ENCODE results near the gene DENND1A. TPM values are rescaled to one million over a fixed set of nuclear protein-coding genes. Genes with fewer than 3 reads are reported as not detected.

The DENND1A gene
- total and polyA plus RNA-seq, 2 of the 13 experiments (the other 11 are each of a cell fraction or from before 2014, with no cell fraction given), result 14.8 to 30.1 TPM

DNA sequence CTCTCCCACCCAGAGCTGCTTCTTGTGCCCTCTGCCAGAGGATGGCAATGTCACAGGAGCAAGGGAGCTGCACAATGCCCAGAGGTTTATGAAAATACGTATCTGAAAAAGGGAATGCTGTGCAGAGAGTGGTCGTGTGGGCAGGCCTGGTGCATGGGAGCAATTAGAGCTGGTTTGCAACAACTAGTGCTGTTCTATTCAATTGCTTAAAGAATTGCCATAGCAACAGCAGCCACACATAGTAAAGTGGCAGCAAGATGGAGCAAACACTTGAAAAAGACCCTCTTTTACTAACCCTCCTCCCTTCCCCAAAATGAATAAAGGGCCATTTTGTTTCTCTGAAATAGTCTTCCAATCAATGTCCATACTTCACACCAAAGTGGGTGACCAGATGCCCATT, 407.7 kb downstream of the DENND1A start (continued):
- TF ChIP-seq, protein P1, sequence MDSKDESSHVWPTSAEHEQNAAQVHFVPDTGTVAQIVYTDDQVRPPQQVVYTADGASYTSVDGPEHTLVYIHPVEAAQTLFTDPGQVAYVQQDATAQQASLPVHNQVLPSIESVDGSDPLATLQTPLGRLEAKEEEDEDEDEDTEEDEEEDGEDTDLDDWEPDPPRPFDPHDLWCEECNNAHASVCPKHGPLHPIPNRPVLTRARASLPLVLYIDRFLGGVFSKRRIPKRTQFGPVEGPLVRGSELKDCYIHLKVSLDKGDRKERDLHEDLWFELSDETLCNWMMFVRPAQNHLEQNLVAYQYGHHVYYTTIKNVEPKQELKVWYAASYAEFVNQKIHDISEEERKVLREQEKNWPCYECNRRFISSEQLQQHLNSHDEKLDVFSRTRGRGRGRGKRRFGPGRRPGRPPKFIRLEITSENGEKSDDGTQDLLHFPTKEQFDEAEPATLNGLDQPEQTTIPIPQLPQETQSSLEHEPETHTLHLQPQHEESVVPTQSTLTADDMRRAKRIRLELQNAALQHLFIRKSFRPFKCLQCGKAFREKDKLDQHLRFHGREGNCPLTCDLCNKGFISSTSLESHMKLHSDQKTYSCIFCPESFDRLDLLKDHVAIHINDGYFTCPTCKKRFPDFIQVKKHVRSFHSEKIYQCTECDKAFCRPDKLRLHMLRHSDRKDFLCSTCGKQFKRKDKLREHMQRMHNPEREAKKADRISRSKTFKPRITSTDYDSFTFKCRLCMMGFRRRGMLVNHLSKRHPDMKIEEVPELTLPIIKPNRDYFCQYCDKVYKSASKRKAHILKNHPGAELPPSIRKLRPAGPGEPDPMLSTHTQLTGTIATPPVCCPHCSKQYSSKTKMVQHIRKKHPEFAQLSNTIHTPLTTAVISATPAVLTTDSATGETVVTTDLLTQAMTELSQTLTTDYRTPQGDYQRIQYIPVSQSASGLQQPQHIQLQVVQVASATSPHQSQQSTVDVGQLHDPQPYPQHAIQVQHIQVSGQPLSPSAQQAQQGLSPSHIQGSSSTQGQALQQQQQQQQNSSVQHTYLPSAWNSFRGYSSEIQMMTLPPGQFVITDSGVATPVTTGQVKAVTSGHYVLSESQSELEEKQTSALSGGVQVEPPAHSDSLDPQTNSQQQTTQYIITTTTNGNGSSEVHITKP (CRISPR knock-in tag; IDR thresholded peaks at IDR 0.05; ENCODE audit: low read depth), result no peak
- TF ChIP-seq, protein P2, sequence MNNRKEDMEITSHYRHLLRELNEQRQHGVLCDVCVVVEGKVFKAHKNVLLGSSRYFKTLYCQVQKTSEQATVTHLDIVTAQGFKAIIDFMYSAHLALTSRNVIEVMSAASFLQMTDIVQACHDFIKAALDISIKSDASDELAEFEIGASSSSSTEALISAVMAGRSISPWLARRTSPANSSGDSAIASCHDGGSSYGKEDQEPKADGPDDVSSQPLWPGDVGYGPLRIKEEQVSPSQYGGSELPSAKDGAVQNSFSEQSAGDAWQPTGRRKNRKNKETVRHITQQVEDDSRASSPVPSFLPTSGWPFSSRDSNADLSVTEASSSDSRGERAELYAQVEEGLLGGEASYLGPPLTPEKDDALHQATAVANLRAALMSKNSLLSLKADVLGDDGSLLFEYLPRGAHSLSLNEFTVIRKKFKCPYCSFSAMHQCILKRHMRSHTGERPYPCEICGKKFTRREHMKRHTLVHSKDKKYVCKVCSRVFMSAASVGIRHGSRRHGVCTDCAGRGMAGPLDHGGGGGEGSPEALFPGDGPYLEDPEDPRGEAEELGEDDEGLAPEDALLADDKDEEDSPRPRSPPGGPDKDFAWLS (CRISPR knock-in tag; IDR thresholded peaks at IDR 0.05; ENCODE audit: borderline replicate concordance), result no peak
- TF ChIP-seq MBD4 (IDR thresholded peaks at IDR 0.05; ENCODE audit: borderline replicate concordance, low read length), result no peak
- TF ChIP-seq, protein P3, sequence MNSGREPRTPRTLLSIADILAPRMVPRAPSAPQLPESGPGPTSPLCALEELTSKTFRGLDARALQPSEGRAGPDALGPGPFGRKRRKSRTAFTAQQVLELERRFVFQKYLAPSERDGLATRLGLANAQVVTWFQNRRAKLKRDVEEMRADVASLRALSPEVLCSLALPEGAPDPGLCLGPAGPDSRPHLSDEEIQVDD (CRISPR knock-in tag; IDR thresholded peaks at IDR 0.05; ENCODE audit: borderline replicate concordance), result no peak
- no peak for TF ChIP-seq HOXD1 (CRISPR knock-in tag; IDR thresholded peaks at IDR 0.05)

DNA sequence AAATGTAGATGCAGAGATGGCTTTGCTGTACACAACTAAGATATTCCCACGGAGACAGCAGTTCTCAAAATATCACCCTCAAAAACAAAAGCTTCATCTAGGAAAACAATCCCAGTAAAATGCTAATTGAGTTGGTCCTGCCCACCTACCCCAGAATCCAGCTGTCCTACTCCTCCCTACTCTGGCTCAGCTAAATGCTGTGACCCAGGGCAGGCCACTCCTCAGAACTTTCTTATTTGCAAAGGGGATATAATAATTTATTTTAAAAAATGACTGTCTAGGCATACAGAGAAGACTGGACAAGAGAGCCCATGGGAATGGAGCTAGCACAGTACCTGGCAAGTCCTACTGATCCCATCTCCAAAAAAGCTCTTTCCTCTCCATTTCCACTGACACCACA, 411.6 kb downstream of the DENND1A start:
- WGBS (ENCODE audit: low lambda C conversion rate), result 33% methylated on average over 1 of the region's 1 CpG
- ChIA-PET POLR2A (no interaction called here), CTCF (ENCODE audit: low intra/inter-chr PET ratio, low total read pairs) (no interaction called here)
- H2AFZ ChIP-seq (ENCODE audit: low read length), result no peak overlapping the region
- H3K4me1 ChIP-seq (ENCODE audit: insufficient read depth, low read length), result no peaks in the 10 kb centered on the region
- no peak overlapping the region for H3K4me2 ChIP-seq (ENCODE audit: low read depth, low read length)
- intact Hi-C loops (cut with micrococcal nuclease; ENCODE audit: unreplicated experiment) (no loop called here), in situ Hi-C loops (cut with HindIII; ENCODE audit: extremely low pct_ligation_motif_present, low pct_unique_long_range_greater_than_20kb) (no loop called here)
- peaks cover 2 to 8% of the 10 kb centered on the region in 2 experiments; a peak in 2 of 5 replicates for H3K36me3 ChIP-seq (replicated peaks in 1 of 2; ENCODE audit: control insufficient read depth in 1 of 2, insufficient read depth in 2 of 2, low read length in 2 of 2)
- FAIRE-seq (no peak), DNase-seq (ENCODE audit: low spot score) (no peak), ATAC-seq (no peak)
- H3K27ac ChIP-seq (ENCODE audit: extremely low read length, insufficient read depth, low read length), result no peak overlapping the region
- H4K20me1 ChIP-seq (ENCODE audit: insufficient read depth, low read length), result no peaks in the 10 kb centered on the region
- no peaks in the 10 kb centered on the region for H3K27me3 ChIP-seq (ENCODE audit: control insufficient read depth in 1 of 2, insufficient read depth in 2 of 2, low read length in 2 of 2)
- BruUV-seq (replicated peaks), result no TSS peak
- H3K9ac ChIP-seq (ENCODE audit: insufficient read depth, low read depth, low read length), result no peak overlapping the region
- no peak overlapping the region for H3K4me3 ChIP-seq (replicated peaks in 1 of 3; ENCODE audit: insufficient read depth in 1 of 3, low read depth in 2 of 3, low read length in 3 of 3)
- no peaks in the 10 kb centered on the region for H3K9me3 ChIP-seq (ENCODE audit: low read length)
- H3K79me2 ChIP-seq (ENCODE audit: insufficient read depth, low read length), result no peaks in the 10 kb centered on the region
- TF ChIP-seq MIER2 (CRISPR knock-in tag; IDR thresholded peaks at IDR 0.05) (no peak), ATF1 (CRISPR knock-in tag; IDR thresholded peaks at IDR 0.05) (no peak), KDM1A (CRISPR knock-in tag; IDR thresholded peaks at IDR 0.05) (no peak)
- TF ChIP-seq, protein P4, sequence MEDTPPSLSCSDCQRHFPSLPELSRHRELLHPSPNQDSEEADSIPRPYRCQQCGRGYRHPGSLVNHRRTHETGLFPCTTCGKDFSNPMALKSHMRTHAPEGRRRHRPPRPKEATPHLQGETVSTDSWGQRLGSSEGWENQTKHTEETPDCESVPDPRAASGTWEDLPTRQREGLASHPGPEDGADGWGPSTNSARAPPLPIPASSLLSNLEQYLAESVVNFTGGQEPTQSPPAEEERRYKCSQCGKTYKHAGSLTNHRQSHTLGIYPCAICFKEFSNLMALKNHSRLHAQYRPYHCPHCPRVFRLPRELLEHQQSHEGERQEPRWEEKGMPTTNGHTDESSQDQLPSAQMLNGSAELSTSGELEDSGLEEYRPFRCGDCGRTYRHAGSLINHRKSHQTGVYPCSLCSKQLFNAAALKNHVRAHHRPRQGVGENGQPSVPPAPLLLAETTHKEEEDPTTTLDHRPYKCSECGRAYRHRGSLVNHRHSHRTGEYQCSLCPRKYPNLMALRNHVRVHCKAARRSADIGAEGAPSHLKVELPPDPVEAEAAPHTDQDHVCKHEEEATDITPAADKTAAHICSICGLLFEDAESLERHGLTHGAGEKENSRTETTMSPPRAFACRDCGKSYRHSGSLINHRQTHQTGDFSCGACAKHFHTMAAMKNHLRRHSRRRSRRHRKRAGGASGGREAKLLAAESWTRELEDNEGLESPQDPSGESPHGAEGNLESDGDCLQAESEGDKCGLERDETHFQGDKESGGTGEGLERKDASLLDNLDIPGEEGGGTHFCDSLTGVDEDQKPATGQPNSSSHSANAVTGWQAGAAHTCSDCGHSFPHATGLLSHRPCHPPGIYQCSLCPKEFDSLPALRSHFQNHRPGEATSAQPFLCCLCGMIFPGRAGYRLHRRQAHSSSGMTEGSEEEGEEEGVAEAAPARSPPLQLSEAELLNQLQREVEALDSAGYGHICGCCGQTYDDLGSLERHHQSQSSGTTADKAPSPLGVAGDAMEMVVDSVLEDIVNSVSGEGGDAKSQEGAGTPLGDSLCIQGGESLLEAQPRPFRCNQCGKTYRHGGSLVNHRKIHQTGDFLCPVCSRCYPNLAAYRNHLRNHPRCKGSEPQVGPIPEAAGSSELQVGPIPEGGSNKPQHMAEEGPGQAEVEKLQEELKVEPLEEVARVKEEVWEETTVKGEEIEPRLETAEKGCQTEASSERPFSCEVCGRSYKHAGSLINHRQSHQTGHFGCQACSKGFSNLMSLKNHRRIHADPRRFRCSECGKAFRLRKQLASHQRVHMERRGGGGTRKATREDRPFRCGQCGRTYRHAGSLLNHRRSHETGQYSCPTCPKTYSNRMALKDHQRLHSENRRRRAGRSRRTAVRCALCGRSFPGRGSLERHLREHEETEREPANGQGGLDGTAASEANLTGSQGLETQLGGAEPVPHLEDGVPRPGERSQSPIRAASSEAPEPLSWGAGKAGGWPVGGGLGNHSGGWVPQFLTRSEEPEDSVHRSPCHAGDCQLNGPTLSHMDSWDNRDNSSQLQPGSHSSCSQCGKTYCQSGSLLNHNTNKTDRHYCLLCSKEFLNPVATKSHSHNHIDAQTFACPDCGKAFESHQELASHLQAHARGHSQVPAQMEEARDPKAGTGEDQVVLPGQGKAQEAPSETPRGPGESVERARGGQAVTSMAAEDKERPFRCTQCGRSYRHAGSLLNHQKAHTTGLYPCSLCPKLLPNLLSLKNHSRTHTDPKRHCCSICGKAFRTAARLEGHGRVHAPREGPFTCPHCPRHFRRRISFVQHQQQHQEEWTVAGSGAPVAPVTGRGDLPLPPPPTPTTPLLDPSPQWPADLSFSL (CRISPR knock-in tag; IDR thresholded peaks at IDR 0.05), result no peak
- TF ChIP-seq, protein P5, sequence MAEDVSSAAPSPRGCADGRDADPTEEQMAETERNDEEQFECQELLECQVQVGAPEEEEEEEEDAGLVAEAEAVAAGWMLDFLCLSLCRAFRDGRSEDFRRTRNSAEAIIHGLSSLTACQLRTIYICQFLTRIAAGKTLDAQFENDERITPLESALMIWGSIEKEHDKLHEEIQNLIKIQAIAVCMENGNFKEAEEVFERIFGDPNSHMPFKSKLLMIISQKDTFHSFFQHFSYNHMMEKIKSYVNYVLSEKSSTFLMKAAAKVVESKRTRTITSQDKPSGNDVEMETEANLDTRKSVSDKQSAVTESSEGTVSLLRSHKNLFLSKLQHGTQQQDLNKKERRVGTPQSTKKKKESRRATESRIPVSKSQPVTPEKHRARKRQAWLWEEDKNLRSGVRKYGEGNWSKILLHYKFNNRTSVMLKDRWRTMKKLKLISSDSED (CRISPR knock-in tag; IDR thresholded peaks at IDR 0.05), result no peak
